OCI-LY7 (cell line): ENCODE results near the gene P2RY8. TPM values are rescaled to one million over a fixed set of nuclear protein-coding genes. Genes with fewer than 3 reads are reported as not detected.

Source experiments
- BruUV-seq: library from RNA; stranded (reverse); fragments of 400-500 nt; replicated peaks from 2 replicates; lab custom pipeline; 2021; lab: Mats Ljungman, UMichigan
- CTCF ChIA-PET: fragments of 300-600 bp; sonication (Branson Sonifier 250); formaldehyde crosslinking; loops from one replicate; lab custom pipeline; 2022; ENCODE audit warnings: antibody characterized with exemption; ENCODE audit not compliant: unreplicated experiment; lab: Charles Lee
- POLR2A ChIA-PET: fragments of 300-600 bp; sonication (Branson Sonifier 250); formaldehyde crosslinking; loops from one replicate; lab custom pipeline; 2022; ENCODE audit warnings: antibody characterized with exemption; lab: Charles Lee
- DNase-seq: peaks from one replicate; pipeline ENCODE4 v3.0.0-alpha.2; 2015; ENCODE audit warnings: low spot score
- H2AFZ ChIP-seq: fragments of 200-600 bp; sonication (generic), shearing (Covaris generic); 2 replicates; pipeline ENCODE4 v1.6.1; 2014; ENCODE audit warnings: mild to moderate bottlenecking, antibody characterized with exemption, low read length, moderate library complexity
- H3K27ac ChIP-seq: fragments of 200-600 bp; sonication (generic); 2 replicates; pipeline ENCODE4 v1.5.1; 2014; ENCODE audit warnings: mixed run types, low read depth, mild to moderate bottlenecking, moderate library complexity, low read length, inconsistent platforms; ENCODE audit not compliant: poor library complexity, severe bottlenecking
- H3K36me3 ChIP-seq: fragments of 200-600 bp; sonication (generic); 2 replicates; pipeline ENCODE4 v1.6.1; 2014; ENCODE audit warnings: mild to moderate bottlenecking, antibody characterized with exemption, low read length, moderate library complexity, mixed read lengths; ENCODE audit not compliant: insufficient read depth
- H3K4me1 ChIP-seq: fragments of 200-600 bp; sonication (generic); 2 replicates; pipeline ENCODE4 v1.5.1; 2014; ENCODE audit warnings: mild to moderate bottlenecking, low read length; ENCODE audit not compliant: insufficient read depth, poor library complexity, severe bottlenecking
- H3K4me2 ChIP-seq: fragments of 200-600 bp; sonication (generic); 2 replicates; pipeline ENCODE4 v1.6.1; 2014; ENCODE audit warnings: mild to moderate bottlenecking, low read length
- H3K4me3 ChIP-seq: fragments of 200-600 bp; sonication (generic); 2 replicates; pipeline ENCODE4 v1.5.1; 2014; ENCODE audit warnings: mild to moderate bottlenecking, low read depth, low read length; ENCODE audit not compliant: poor library complexity, severe bottlenecking
- H3K79me2 ChIP-seq: fragments of 200-600 bp; sonication (generic); 2 replicates; pipeline ENCODE4 v1.6.1; 2016; ENCODE audit warnings: low read depth, mild to moderate bottlenecking, low read length, moderate library complexity, mixed read lengths; ENCODE audit not compliant: insufficient read depth
- H3K9me2 ChIP-seq: fragments of 200-600 bp; sonication (generic); 2 replicates; pipeline ENCODE4 v1.6.1; 2016; ENCODE audit warnings: mild to moderate bottlenecking, low read length, mixed read lengths; ENCODE audit not compliant: insufficient read depth
- H3K9me3 ChIP-seq: fragments of 200-600 bp; sonication (generic); 2 replicates; pipeline ENCODE4 v1.6.1; 2014; ENCODE audit warnings: mild to moderate bottlenecking, mixed run types, low read length, mixed read lengths
- H4K20me1 ChIP-seq: fragments of 200-600 bp; sonication (generic); 2 replicates; pipeline ENCODE4 v1.6.1; 2014; ENCODE audit warnings: mild to moderate bottlenecking, antibody characterized with exemption, low read length, moderate library complexity, mixed read lengths; ENCODE audit not compliant: insufficient read depth
- EZH2phosphoT487 ChIP-seq: fragments of 200-600 bp; sonication (generic); IDR thresholded peaks from 2 replicates; pipeline ENCODE4 v1.6.1; 2018; ENCODE audit warnings: low read depth, borderline replicate concordance, mild to moderate bottlenecking, mixed run types, antibody characterized with exemption, low read length, moderate library complexity, mixed read lengths
- intact Hi-C: fragments of 100-400 bp; cut with micrococcal nuclease; formaldehyde crosslinking; loops from one replicate; pipeline ENCODE4 v1.10.0; 2022; ENCODE audit not compliant: unreplicated experiment
- total RNA-seq, 2 experiments: library from RNA; depleted of rRNA in 1 of 2; stranded (reverse); fragments of >200 nt in 1 of 2; shearing (Covaris generic) in 1 of 2; gene quantifications; 2 replicates each; pipeline ENCODE4 v1.2.3, GENCODE V29; 2014 to 2022
- TF ChIP-seq, protein P1 (sequence below): fragments of 200-600 bp; sonication (generic); conservative IDR thresholded peaks from 2 replicates; pipeline ENCODE4 v1.5.1; 2014; ENCODE audit warnings: mild to moderate bottlenecking, antibody characterized with exemption, low read length, moderate library complexity, mixed read lengths

P2RY8 gene
- total RNA-seq, 2 experiments from 2014 or later, result 110 to 149 TPM

DNA sequence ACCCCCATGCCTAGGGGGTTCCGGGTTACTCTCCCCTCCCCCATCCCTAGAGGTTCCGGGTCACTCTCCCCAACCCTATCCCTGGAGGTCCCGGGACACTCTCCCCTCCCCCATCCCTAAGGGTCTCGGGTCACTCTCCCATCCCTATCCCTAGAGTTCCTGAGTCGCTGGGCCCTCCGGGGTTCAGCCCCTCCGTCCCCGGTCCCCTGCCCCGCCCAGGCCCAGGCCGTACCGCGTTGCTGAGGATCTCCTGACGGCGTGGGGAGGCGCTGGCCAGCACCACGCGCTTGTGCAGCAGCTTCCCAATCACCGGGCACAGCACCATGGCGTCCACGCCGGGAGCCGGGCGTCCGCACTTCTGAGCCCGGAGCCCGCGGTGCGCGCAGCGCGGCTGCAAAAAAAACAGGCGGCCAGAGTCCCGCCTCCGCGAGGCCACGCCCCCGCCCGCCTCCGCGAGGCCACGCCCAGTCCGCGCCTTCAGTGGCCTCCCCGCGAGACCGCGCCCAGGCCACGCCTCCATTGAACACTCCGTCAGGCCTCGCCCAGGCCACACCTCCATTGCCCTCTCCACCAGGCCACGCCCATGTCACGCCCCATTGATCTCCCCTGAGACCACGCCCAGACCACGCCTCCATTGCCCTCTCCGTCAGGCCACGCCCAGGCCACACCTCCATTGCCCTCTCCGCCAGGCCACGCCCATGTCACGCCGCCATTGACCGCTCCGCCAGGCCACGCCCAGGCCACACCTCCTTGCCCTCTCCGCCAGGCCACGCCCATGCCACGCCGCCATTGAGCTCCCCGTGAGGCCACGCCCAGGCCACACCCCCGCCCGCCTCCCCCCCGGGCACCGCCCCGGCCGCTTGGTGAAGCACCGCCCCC is 84.2 kb downstream of the P2RY8 start, which contains the start of gene ASMTL:
TSS of gene ASMTL (minus strand) at position 394 of the 879 bp plus-strand sequence. CDS start at position 325, 69 bp downstream.
- ChIA-PET POLR2A (no interaction called here), CTCF (no interaction called here)
- peak; percentile 98 for DNase-seq
- no peaks in the 10 kb centered on the region for H3K9me2 ChIP-seq
- H3K4me2 ChIP-seq, result peak within 1 kb of the TSS; percentile 76
- H3K4me3 ChIP-seq, result peak within 1 kb of the TSS; percentile 96
- intact Hi-C loops, result loop anchor here (2.0 to 10.0 kb wide), 5 partner anchors 40 to 1176 kb away; partner anchors contain the start of gene SLC25A6
- H2AFZ ChIP-seq, result 0 out of 2 replicates have a peak within 1 kb of the TSS, but pooled peaks have one; percentile 2
- no peaks in the 10 kb centered on the region for H4K20me1 ChIP-seq
- H3K36me3 ChIP-seq, result peaks cover 26% of the 10 kb centered on the region
- H3K79me2 ChIP-seq, result peaks cover 44% of the 10 kb centered on the region
- H3K27ac ChIP-seq, result peak within 1 kb of the TSS; percentile 58
- BruUV-seq, result no TSS peak
- peaks cover 11% of the 10 kb centered on the region for H3K9me3 ChIP-seq
- peaks cover 41% of the 10 kb centered on the region for H3K4me1 ChIP-seq
- TF ChIP-seq EZH2phosphoT487, result no peak
- TF ChIP-seq, protein P1, sequence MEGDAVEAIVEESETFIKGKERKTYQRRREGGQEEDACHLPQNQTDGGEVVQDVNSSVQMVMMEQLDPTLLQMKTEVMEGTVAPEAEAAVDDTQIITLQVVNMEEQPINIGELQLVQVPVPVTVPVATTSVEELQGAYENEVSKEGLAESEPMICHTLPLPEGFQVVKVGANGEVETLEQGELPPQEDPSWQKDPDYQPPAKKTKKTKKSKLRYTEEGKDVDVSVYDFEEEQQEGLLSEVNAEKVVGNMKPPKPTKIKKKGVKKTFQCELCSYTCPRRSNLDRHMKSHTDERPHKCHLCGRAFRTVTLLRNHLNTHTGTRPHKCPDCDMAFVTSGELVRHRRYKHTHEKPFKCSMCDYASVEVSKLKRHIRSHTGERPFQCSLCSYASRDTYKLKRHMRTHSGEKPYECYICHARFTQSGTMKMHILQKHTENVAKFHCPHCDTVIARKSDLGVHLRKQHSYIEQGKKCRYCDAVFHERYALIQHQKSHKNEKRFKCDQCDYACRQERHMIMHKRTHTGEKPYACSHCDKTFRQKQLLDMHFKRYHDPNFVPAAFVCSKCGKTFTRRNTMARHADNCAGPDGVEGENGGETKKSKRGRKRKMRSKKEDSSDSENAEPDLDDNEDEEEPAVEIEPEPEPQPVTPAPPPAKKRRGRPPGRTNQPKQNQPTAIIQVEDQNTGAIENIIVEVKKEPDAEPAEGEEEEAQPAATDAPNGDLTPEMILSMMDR, result no peak

DNA sequence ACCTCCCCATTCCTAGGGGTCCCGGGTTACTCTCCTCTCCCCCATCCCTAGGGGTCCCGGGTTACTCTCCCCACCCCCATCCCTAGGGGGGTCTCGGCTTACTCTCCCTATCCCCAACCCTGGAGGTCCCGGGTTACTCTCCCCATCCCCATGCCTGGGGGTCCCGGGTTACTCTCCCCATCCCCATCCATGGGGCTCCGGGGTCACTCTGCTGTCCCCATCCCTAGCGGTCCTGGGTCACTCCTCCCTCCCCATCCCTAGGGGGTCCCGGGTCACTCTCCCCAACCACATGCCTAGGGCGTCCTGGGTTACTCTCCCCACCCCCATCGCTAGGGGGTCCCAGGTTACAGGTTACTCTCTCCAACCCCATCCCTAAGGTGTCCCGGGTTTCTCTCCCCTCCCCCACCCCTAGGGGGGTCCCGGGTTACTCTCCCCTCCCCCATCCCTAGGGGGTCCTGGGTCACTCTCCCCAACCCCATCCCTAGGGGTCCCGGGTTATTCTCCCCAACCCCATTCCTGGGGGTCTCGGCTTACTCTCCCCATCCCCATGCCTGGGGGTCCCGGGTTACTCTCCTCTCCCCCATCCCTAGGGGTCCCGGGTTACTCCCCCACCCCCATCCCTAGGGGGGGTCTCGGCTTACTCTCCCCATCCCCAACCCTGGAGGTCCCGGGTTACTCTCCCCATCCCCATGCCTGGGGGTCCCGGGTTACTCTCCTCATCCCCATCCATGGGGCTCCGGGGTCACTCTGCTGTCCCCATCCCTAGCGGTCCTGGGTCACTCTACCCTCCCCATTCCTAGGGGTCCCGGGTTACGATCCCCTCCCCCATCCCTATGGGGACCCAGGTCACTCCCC is 85.1 kb downstream of the P2RY8 start:
- Histone ChIP-seq H2AFZ (no peak overlapping the region), H3K4me3 (peak overlapping the region; percentile 96), H3K4me2 (peak overlapping the region; percentile 76), H3K9me2 (no peaks in the 10 kb centered on the region), H3K9me3 (peaks cover 14% of the 10 kb centered on the region), H3K4me1 (peaks cover 33% of the 10 kb centered on the region), H3K79me2 (peaks cover 47% of the 10 kb centered on the region), H3K27ac (peak overlapping the region; percentile 58), H4K20me1 (no peaks in the 10 kb centered on the region), H3K36me3 (peaks cover 30% of the 10 kb centered on the region)
- CTCF ChIA-PET, result no interaction called here
- TF ChIP-seq, protein P1, result peak; percentile 35; the same call in 1 of the 2 replicates
- TF ChIP-seq EZH2phosphoT487, result no peak
- DNase-seq, result no peak
- BruUV-seq, result no TSS peak
- POLR2A ChIA-PET, result no interaction called here
- intact Hi-C loops, result loop anchor here (2.0 to 10.0 kb wide), 5 partner anchors 40 to 1177 kb away; partner anchors contain the start of gene SLC25A6
